HG03571 (cell line): Measurements from ENCODE around the gene LSAMP.
"Not testable (repeated sequence)": the region's sequence is repeated elsewhere in the genome, so short reads cannot be mapped to it uniquely, and the experiment has no call there.

Experiments
- ATAC-seq: cut with Tn5 transposase; IDR thresholded peaks from one replicate; pipeline ENCODE4 v1.9.1; 2021; ENCODE audit not compliant: unreplicated experiment

LSAMP gene

GRCh38 chr3:116124166-116124565 lies 321.1 kb downstream of the LSAMP start:
- no peak for ATAC-seq

GRCh38 chr3:116118475-116119169 lies 326.7 kb downstream of the LSAMP start:
- ATAC-seq = no peak

GRCh38 chr3:116114586-116114985 lies 330.7 kb downstream of the LSAMP start:
- ATAC-seq = no peak

- no peak for ATAC-seq
Observed at GRCh38 chr3:116112696-116113095, 332.6 kb downstream of the LSAMP start.

- ATAC-seq = no peak
Observed at GRCh38 chr3:116111765-116112164, 333.5 kb downstream of the LSAMP start.

- no peak for ATAC-seq
Observed at GRCh38 chr3:116103868-116104530, 341.3 kb downstream of the LSAMP start.

GRCh38 chr3:116102037-116102436 lies 343.2 kb downstream of the LSAMP start:
- no peak for ATAC-seq

GRCh38 chr3:116097226-116097625 lies 348.1 kb downstream of the LSAMP start:
- no peak for ATAC-seq

- no peak for ATAC-seq
Observed at GRCh38 chr3:116096631-116097030, 348.7 kb downstream of the LSAMP start.

- ATAC-seq = no peak
Observed at GRCh38 chr3:116093374-116093773, 351.9 kb downstream of the LSAMP start.

GRCh38 chr3:116087426-116087825 lies 357.9 kb downstream of the LSAMP start:
- ATAC-seq = no peak

- no peak for ATAC-seq
Observed at GRCh38 chr3:116084999-116085791, 360.1 kb downstream of the LSAMP start.

GRCh38 chr3:116083683-116084082 lies 361.6 kb downstream of the LSAMP start:
- ATAC-seq = no peak

- ATAC-seq = no peak
Observed at GRCh38 chr3:116078561-116078960, 366.7 kb downstream of the LSAMP start.

- no peak for ATAC-seq
Observed at GRCh38 chr3:116077557-116077956, 367.7 kb downstream of the LSAMP start.

- no peak for ATAC-seq
Observed at GRCh38 chr3:116077059-116077458, 368.2 kb downstream of the LSAMP start.

GRCh38 chr3:116070516-116071278 lies 374.6 kb downstream of the LSAMP start:
- not testable (repeated sequence) for ATAC-seq

- ATAC-seq = no peak
Observed at GRCh38 chr3:116070061-116070460, 375.2 kb downstream of the LSAMP start.

GRCh38 chr3:116069024-116069423 lies 376.3 kb downstream of the LSAMP start:
- no peak for ATAC-seq

- no peak for ATAC-seq
Observed at GRCh38 chr3:116067326-116067725, 378.0 kb downstream of the LSAMP start.

- no peak for ATAC-seq
Observed at GRCh38 chr3:116065501-116065900, 379.8 kb downstream of the LSAMP start.
